Endodermal cell (in vitro differentiated cells): ENCODE measurements around the gene RIPOR2. TPM values are rescaled to one million over a fixed set of nuclear protein-coding genes. Genes with fewer than 3 reads are reported as not detected.

ENCODE experiments used
- DNase-seq: peaks from one replicate; pipeline ENCODE4 v3.0.0-alpha.2; 2017
- H3K27ac ChIP-seq: 2 replicates; pipeline ENCODE4 v1.5.1; 2013; ENCODE audit warnings: mild to moderate bottlenecking, low read depth, low read length, moderate library complexity
- H3K27me3 ChIP-seq: 2 replicates; pipeline ENCODE4 v1.6.1; 2013; ENCODE audit warnings: mild to moderate bottlenecking, low read length, moderate library complexity; ENCODE audit not compliant: insufficient read depth, control insufficient read depth, poor library complexity, severe bottlenecking
- H3K36me3 ChIP-seq: 2 replicates; pipeline ENCODE4 v1.7.0; 2013; ENCODE audit warnings: mild to moderate bottlenecking, low read length, moderate library complexity; ENCODE audit not compliant: control insufficient read depth, insufficient read depth
- H3K4me1 ChIP-seq: one replicate; pipeline ENCODE4 v1.7.0; 2013; ENCODE audit warnings: low read length; ENCODE audit not compliant: control insufficient read depth, insufficient read depth
- H3K4me3 ChIP-seq: 2 replicates; pipeline ENCODE4 v1.5.1; 2013; ENCODE audit warnings: mild to moderate bottlenecking, low read length, moderate library complexity
- H3K9ac ChIP-seq: 2 replicates; pipeline ENCODE4 v1.6.1; 2013; ENCODE audit warnings: mild to moderate bottlenecking, low read length, moderate library complexity; ENCODE audit not compliant: poor library complexity, severe bottlenecking; ENCODE audit errors: extremely low read depth
- H3K9me3 ChIP-seq: 2 replicates; pipeline ENCODE4 v1.6.1; 2013; ENCODE audit warnings: mild to moderate bottlenecking, low read length, moderate library complexity; ENCODE audit not compliant: control insufficient read depth
- H3K27ac Mint-ChIP-seq: 2 replicates; pipeline ENCODE4 v1.8.0; 2020; ENCODE audit warnings: mixed read lengths
- H3K27me3 Mint-ChIP-seq: 2 replicates; pipeline ENCODE4 v1.8.0; 2021; ENCODE audit warnings: mild to moderate bottlenecking, mixed read lengths; ENCODE audit not compliant: insufficient read depth
- H3K36me3 Mint-ChIP-seq: 2 replicates; pipeline ENCODE4 v1.8.0; 2020; ENCODE audit warnings: low read depth, mixed read lengths
- H3K4me1 Mint-ChIP-seq: 2 replicates; pipeline ENCODE4 v1.8.0; 2020; ENCODE audit warnings: mixed read lengths
- H3K4me3 Mint-ChIP-seq: 2 replicates; pipeline ENCODE4 v1.8.0; 2020; ENCODE audit warnings: mild to moderate bottlenecking, moderate library complexity, mixed read lengths
- H3K9me3 Mint-ChIP-seq: 2 replicates; pipeline ENCODE4 v1.8.0; 2020; ENCODE audit warnings: mild to moderate bottlenecking, mixed read lengths
- WGBS, 2 experiments: methylation state at CpG; one replicate each; pipeline versions ENCODE4 v1.1.5 to v1.1.7; 2013; ENCODE audit warnings: missing lambda C conversion rate in 2 of 2, mixed read lengths in 1 of 2; ENCODE audit not compliant: insufficient coverage in 1 of 2, insufficient read length in 1 of 2; 5-methylcytosine and 5-hydroxymethylcytosine counted together
- total RNA-seq, 2 donors: library from RNA; stranded (reverse); fragmentation: NEBNext Ultra II Directional in 1 of 2; extraction: Animal tissue kit (Norgen Biotek cat#: 25700) in 1 of 2; gene quantifications; 2 replicates in 1 of 2; 3 replicates in 1 of 2; pipeline ENCODE4 v1.2.1, GENCODE V29; 2021
- TF ChIP-seq, protein P1 (sequence below): fragments of 200-600 bp; sonication (generic); conservative IDR thresholded peaks from 2 replicates; pipeline ENCODE4 v1.5.0; 2021; ENCODE audit warnings: antibody characterized with exemption, mild to moderate bottlenecking

The RIPOR2 gene
- total RNA-seq, 2 donors from 2014 or later, result 9.3 to 10.4 TPM

DNA sequence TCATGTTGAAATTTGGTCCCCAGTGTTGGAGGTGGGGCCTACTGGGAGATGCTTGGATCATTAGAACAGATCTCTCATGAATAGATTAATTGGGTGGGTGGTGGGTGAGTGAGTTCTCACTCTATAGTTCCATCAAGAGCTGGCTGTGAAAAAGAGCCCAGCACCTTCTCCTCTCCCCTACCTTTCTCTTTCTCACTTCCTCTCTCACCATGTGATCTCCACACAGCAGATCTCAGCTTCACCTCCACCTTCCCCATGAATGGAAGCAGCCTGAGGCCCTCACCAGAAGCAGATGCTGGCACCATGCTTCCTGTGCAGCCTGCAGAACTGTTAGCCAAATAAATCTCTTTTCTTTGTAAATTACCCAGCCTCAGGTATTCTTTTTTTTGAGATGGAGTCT lies 173.9 kb downstream of the RIPOR2 start:
- H3K36me3 ChIP-seq, result no peaks in the 10 kb centered on the region
- no peaks in the 10 kb centered on the region for H3K4me1 ChIP-seq
- no peak overlapping the region for H3K4me3 ChIP-seq
- H3K27me3 Mint-ChIP-seq, result no peaks in the 10 kb centered on the region
- no peaks in the 10 kb centered on the region for H3K4me1 Mint-ChIP-seq
- no peaks in the 10 kb centered on the region for H3K27me3 ChIP-seq
- H3K9ac ChIP-seq, result no peak overlapping the region
- no peak overlapping the region for H3K4me3 Mint-ChIP-seq
- TF ChIP-seq, protein P1, sequence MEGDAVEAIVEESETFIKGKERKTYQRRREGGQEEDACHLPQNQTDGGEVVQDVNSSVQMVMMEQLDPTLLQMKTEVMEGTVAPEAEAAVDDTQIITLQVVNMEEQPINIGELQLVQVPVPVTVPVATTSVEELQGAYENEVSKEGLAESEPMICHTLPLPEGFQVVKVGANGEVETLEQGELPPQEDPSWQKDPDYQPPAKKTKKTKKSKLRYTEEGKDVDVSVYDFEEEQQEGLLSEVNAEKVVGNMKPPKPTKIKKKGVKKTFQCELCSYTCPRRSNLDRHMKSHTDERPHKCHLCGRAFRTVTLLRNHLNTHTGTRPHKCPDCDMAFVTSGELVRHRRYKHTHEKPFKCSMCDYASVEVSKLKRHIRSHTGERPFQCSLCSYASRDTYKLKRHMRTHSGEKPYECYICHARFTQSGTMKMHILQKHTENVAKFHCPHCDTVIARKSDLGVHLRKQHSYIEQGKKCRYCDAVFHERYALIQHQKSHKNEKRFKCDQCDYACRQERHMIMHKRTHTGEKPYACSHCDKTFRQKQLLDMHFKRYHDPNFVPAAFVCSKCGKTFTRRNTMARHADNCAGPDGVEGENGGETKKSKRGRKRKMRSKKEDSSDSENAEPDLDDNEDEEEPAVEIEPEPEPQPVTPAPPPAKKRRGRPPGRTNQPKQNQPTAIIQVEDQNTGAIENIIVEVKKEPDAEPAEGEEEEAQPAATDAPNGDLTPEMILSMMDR, result no peak
- H3K9me3 ChIP-seq, result no peaks in the 10 kb centered on the region
- no peaks in the 10 kb centered on the region for H3K36me3 Mint-ChIP-seq
- H3K27ac ChIP-seq, result no peak overlapping the region
- DNase-seq, result no peak
- H3K9me3 Mint-ChIP-seq, result peaks cover 5% of the 10 kb centered on the region
- no peak overlapping the region for H3K27ac Mint-ChIP-seq

DNA sequence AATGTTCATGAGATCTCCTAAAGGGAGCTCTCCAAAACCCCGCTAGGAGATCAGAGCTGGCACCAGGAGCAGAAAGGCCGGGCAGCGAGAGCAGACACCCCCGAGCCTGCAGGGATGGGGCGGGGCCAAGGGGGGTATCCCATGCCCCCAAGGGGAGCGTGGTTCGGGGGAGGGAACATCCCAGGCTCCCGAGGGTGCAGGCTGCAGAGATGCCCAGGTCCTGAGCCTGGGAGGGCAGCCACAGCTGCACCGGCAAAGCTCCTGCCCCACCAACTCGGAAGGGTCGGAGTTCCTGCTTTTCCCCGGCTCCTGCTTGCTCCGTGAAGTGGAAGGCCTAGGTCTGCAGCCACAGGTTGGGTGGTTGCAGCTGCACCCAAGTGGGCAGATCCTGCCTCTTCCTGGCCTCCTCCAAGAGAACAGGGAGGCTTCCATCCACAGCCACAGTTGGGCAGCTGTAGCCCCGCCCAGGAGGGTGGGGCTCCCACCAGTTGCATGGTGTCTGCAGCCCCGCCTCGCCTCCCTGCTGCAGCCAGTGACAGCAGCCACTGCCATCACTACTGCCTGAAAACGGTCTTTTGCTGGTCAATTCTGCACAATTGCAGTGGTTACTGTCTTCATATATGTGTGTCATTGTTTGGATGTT lies 174.4 kb downstream of the RIPOR2 start:
- no peaks in the 10 kb centered on the region for H3K4me1 ChIP-seq
- H3K9ac ChIP-seq, result no peak overlapping the region
- Mint-ChIP-seq H3K36me3 (no peaks in the 10 kb centered on the region), H3K27me3 (no peaks in the 10 kb centered on the region), H3K4me1 (no peaks in the 10 kb centered on the region), H3K27ac (no peak overlapping the region), H3K9me3 (peaks cover 5% of the 10 kb centered on the region), H3K4me3 (no peak overlapping the region)
- no peaks in the 10 kb centered on the region for H3K36me3 ChIP-seq
- no peak overlapping the region for H3K4me3 ChIP-seq
- DNase-seq, result peak; percentile 72
- no peak overlapping the region for H3K27ac ChIP-seq
- H3K27me3 ChIP-seq, result no peaks in the 10 kb centered on the region
- no peaks in the 10 kb centered on the region for H3K9me3 ChIP-seq
- TF ChIP-seq, protein P1, result no peak
- WGBS, 2 experiments, result 92 to 94% methylated on average over 12 to 17 of the region's 17 CpGs

DNA sequence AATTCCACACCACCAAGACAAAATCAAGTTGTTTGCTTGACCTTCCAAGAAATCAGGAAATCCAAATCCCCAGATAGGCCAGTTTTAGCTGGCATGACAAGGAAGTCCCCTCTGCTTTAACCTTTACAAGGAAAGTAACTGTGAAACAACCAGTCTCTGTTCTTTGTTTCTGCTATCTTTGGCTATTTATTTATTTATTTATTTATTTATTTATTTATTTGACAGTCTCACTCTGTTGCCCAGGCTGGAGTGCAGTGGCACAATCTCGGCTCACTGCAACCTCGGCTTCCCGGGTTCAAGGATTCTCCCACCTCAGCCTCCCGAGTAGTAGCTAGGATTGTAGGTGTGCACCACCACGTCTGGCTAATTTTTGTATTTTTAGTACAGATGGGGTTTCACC lies 175.6 kb downstream of the RIPOR2 start:
- Histone ChIP-seq H3K36me3 (no peaks in the 10 kb centered on the region), H3K27me3 (no peaks in the 10 kb centered on the region), H3K9ac (no peak overlapping the region), H3K4me3 (no peak overlapping the region), H3K4me1 (no peaks in the 10 kb centered on the region), H3K27ac (no peak overlapping the region), H3K9me3 (no peaks in the 10 kb centered on the region)
- H3K4me3 Mint-ChIP-seq, result no peak overlapping the region
- peaks cover under 1% of the 10 kb centered on the region for H3K9me3 Mint-ChIP-seq
- no peaks in the 10 kb centered on the region for H3K36me3 Mint-ChIP-seq
- WGBS, 2 experiments, result 94 to 100% methylated on average over 3 to 5 of the region's 5 CpGs
- H3K4me1 Mint-ChIP-seq, result no peaks in the 10 kb centered on the region
- H3K27me3 Mint-ChIP-seq, result no peaks in the 10 kb centered on the region
- TF ChIP-seq, protein P1, result no peak
- DNase-seq, result no peak
- H3K27ac Mint-ChIP-seq, result no peak overlapping the region
